Epidermal melanocyte (primary cell): ENCODE measurements around the gene AGAP5.
"Not testable (repeated sequence)": the region's sequence is repeated elsewhere in the genome, so short reads cannot be mapped to it uniquely, and the experiment has no call there.

Experiments
- DNase-seq: peaks from one replicate; pipeline ENCODE4 v3.0.0; 2011; ENCODE audit warnings: low spot score; ENCODE audit not compliant: insufficient read length

Gene AGAP5

DNA sequence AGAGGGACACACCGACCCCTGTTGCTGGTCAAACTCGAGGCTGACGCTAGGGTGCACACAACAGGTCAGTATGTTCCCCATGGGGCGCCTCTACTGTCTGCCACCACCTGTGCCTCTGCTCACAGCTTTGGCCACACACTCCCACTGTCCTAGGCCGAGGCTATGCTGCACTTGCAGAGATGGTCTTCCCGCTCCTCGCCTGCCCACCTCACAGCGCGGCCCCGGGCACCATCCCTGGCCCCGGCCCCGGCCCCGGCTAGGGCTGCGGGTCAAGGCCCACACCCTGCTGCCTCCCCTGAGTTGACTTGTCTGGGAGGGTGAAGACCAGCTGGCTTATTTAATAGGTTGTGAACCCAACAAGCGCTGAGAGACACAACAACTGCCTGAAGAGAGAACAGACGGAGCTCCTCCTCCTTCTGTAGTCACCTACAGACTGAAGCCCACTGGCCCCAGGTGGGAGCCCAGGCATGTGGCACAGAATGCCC is at the start of gene AGAP5:
Gene AGAP5 (minus strand): TSS at position 435 of the 485 bp plus-strand sequence. CDS start 354 bp downstream, at position 81.
- DNase-seq: not testable (repeated sequence)

DNA sequence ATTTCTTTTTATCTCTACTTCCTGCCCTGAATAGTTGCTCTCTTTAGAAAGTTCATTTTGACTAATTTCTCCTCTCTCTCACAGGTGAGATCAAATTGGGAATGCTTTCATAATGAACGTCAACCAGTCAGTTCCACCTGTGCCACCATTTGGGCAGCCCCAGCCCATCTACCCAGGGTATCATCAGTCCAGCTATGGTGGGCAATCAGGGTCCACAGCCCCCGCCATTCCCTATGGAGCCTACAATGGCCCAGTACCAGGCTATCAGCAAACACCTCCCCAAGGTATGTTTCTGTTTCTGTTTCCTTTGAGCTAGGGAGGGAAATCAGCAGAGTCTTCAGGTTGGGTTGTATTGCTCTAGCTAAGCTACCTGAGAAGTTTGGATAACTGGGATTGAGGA is 48.8 kb upstream of the AGAP5 start:
- no peak for DNase-seq

DNA sequence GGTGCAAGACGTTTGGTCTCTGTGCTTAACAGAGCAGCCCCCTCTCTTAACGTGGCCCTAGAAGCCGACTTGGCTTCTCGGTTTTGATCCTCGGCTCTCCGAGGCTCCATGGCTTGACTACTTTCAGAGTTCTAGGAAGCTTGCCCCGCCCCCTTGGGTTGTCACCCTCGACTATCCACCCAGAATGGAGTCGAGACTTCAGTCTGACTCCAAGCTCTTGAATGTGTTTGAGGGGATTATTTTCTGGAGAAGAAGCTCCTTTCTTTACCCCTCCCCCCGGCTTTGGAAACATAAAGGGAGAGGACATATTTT is 46.7 kb upstream of the AGAP5 start:
- peak; percentile 64 for DNase-seq

DNA sequence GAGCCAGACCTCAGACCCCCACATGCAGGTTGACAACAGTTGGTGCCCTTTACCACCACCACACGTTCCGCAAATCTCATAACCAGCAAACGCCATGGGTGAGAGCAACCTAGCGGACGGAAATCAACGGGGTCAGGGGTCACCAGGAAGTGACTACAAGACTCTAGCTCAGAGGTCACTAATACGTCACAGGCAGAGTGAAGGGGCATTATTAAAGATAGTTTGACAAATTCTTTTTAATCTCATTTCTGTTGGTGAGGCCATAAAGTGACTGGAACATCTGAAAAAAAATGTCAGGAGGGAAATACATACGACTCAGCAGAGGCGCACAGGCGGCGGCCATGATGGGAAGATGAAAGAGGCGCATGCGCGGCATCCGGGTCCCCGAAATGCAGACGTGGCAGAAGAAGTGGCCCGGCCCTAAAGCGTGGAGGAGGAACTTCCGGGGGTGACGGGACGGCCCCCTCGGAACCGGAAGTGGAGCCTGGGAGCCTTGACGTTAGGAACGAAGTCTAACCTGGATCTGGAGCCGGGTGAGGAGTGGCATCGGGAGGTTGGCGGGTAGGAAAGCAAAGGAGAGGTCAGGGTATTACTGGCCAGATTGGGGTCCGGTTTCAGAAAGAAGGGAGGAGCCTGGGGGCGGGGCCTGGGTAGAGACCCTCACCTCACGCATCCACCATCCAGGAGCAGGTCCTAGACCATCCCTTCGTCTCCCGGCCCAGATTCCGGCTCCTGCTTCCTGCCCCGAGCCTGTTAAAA is 46.2 kb upstream of the AGAP5 start, which contains the start of gene SEC24C:
Gene SEC24C (plus strand): TSS at position 468 of the 759 bp plus-strand sequence. CDS start 2,461 bp downstream, outside the sequence.
- peak; percentile 93 for DNase-seq

DNA sequence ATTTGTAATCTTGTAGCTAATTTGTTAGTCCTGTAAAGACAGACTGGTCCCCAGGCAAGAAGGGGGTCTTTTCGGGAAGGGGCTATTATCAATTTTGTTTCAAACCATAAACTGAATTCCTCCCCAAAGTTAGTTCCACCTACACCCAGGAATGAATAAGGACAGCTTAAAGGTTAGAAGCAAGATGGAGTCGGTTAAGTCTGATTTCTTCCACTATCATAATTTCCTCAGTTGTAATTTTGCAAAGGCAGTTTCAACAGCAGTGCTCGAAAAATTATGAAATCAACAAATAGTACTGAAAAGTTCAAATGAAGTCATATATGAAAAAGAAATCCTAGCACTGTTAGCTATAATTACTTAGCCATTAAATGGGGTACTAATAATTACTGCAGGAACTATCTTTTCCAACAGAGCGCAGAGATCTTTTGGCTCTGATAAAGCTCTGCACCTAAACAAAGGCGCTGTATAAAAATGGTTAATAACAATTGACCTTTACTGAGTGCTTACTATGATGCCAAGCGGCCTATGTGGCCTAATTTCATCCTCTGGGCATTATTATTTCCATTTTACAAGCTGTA is 45.5 kb upstream of the AGAP5 start:
- no peak for DNase-seq

DNA sequence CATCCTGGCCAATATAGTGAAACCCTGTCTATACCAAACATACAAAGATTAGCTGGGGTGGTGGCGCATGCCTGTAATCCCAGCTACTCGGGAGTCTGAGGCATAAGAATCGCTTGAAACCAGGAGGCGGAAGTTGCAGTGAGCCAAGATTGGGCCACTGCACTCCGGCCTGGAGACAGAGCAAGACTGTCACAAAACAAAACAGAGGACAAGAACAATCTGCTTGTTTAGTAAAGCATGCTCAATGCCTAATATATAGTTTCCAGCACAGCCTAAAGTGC is 44.5 kb upstream of the AGAP5 start:
- no peak for DNase-seq

DNA sequence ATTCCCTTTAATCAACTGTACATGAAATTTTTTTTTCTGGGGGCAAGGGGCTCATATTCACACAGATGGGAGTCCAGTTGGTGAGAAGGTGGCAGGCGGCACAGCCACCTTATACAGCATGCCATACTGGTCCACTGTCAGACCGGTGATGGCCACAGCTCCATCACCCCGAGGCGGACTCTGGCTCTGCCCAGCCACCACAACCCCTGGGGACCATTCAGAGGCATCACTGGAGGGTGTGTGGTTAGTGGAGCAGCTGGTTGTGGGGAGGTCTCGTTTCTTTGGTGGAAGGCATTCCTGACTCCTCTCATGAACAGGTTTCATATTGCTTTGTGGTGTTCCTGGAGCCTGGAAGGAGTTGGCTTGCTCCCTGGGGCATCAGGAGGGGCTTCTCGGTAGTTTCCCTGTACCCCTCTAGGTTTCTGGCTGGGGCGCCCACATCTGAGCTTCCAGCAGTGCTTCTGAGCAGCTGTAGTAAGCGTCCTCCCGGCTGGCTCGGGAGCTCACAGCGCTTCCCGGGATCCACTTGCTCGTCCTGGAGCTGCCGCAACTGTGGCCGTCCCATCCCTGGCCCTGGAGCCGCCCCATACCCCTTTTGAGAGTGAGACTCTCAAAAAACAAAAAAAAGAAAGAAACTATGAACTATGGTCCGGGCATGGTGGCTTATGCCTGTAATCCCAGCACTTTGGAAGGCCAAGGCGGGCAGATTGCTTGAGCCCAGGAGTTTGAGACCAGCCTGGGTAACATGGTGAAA is 42.8 kb upstream of the AGAP5 start:
- not testable (repeated sequence) for DNase-seq

DNA sequence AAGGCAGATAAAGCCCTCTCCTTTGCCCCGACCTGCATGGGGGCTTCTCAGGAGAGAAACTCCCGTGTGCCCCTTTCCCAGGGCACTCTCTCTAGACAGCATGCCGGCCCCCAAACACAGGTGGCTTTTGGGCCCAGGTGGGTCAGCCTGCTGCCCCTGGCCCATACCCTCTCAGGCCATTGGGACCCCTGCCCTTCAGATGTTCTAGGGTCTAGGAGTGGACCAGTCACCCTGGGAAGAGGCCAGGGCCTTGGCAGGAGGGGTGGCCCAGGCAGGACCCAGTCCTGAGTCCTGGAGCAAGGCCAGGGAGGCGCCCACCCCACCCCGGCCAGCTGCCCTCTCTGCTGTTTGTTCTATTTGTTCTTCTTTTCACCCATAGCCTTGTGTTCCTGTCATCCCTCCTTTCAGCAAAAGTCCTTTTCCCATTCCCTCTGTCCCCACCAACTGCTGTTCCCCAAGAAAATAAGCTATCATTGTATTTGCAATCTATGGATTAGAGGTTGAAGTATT is 36.9 kb upstream of the AGAP5 start:
- DNase-seq: no peak

DNA sequence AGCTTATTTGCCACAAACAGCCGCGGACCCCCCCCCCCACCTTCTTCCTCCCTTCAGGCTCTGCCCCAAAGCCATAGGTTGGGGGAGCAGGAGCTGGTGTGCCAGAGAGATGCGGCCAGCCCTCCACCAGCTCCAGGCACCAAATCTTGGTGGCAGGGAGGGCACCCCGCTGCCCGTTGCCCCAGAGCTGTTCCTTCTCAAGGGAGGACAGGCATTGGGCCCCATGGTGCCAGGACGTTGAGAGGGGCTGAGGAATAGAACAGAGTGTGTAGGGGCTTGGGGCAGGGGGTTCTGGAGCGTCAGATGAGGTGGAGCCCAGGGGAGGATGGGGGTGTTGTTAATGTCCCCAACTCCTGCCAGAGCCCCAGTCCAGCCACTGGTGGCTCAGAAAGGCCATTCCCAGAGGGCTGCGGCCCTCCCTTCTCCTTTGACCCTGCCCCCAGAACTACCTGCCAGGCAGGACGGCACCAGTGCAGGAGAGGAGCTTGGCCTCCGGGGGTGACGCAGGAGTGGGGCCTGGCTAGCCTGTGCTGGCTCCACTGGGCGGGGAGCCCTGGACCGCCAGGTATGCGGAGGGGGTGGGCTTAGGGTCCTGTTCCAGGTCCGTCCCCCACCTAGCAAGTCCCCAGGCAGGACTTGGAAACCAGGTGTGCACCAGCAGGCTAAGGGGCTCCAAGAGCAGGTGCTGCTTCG is 36.3 kb upstream of the AGAP5 start:
- no peak for DNase-seq

DNA sequence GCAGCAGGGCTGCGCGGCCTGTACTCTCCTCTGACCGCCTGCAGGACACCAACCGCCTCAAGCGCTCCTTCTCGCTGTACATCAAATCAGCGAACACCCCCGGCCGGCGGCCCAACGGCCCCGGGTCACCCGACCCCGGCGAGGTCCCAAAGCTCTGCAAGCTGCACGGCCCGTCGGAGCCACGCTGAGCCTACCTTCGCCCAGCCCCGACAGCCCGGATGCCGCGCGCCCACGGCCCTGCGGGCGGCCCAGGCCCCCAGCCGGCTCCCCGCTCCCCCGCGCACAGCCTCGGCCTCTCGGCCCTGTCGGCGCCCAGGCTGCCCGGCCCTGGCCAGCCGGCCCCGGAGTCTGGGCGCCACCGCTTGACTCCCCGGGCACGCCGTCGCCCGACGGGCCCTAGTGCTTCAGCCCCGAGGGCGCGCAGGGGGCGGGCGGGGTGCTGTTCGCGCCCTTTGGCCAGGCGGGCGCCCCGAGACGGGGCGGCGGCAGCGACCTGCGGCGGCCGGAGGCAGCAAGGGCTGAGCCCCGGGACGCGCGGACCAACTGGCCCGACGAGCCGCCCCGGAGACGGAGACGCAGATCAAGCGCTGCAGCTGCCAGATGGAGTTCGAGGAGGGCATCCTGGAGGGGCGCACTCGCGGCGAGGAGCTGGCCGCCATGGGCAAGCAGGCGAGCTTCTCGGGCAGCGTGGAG is 35.2 kb upstream of the AGAP5 start:
- DNase-seq: no peak

DNA sequence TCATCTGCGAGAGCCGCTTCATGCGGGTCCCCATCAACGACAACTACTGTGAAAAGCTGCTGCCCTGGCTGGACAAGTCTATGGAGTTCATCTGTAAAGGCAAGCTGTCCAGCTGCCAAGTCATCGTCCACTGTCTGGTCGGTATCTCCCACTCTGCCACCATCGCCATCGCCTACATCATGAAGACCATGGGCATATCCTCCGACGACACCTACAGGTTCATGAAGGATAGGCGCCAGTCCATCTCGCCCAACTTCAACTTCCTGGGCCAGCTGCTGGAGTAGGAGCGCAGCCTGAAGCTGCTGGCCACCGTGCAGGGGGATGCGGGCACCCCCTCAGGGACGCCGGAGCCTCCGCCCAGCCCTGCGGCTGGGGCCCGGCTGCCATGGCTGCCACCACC is 34.5 kb upstream of the AGAP5 start:
- no peak for DNase-seq

DNA sequence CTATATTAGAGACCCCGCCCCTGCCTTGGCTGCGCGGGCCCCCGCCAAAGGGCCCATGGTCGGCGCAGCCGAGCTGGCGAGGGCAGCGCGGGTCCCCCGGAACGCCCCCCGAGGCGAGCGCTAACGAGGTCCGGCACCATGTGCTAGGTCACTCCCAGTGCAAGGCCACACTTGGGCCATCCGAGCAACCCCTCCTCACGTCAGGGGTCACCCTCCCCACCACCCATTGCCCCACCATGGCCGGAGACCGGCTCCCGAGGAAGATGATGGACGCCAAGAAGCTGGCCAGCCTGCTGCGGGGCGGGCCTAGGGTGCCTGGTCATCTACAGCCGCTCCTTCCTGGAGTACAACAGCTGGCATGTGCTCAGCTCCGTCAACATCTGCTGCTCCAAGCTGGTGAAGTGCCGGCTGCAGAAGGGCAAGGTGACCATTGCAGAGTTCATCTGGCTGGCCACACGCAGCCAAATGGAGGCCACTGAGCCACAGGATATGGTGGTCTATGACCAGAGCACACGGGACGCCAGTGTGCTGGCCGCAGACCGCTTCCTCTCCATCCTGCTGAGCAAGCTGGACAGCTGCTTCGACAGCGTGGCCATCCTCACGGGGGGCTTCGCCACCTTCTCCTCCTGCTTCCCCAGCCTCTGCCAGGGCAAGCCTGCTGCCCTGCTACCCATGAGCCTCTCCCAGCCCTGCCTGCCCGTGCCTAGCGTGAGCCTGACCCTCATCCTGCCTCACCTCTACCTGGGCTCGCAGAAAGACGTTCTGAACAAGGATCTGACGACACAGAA is 33.9 kb upstream of the AGAP5 start:
- DNase-seq: no peak

DNA sequence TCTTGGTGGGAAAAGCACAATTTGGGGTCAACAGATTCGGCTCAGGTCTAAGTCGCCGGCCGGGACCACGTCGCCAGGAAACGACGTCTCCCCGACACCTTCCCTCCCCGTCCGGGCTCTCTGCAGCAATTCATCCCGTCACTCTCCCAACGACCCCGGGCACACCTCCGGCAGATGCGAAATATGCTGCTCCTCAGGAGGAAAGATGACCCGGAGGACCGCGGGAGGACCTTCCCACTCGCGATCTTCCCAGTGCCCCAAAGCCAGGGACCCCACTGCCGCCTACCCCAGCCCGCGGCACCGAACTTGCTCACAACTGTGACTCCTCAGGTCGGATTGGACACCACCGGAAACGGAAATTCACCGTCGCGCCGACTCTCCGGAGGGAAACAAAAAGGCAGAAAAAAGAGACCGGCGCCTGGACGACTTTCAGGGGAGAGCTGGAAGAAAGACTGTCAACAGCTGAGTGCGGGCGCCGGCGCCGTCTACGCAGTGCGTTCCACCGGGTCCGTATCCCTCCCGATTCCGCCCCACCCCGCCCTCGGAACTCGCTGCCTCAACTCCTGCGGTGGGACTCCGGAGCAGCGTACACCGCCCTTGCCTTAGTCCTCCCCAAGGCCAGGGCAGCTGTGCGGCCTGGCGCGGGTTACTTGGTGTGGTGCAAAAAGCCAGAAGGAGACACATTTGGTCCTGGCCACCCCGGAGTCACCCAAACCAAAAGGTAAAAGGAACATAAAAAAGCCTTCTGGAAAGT is 32.4 kb upstream of the AGAP5 start:
- DNase-seq: peak; percentile 59

DNA sequence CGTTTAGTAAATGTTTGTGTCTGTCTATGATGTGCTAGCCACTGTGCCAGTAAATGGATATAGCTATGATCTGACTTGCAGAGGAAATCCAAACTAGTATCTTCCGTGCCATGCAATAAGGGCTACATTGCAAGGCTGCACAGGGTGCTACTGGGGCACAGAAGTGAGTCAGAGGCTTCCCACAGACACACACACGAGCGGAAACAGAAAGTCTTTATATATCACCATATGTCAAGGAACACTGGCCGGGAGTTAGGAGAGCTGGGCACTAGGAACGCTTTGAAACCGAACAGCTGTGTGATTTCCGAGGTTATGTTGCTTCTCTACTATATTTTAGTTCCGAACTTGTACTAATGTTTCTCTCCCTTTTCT is 31.9 kb upstream of the AGAP5 start:
- DNase-seq: not testable (repeated sequence)

DNA sequence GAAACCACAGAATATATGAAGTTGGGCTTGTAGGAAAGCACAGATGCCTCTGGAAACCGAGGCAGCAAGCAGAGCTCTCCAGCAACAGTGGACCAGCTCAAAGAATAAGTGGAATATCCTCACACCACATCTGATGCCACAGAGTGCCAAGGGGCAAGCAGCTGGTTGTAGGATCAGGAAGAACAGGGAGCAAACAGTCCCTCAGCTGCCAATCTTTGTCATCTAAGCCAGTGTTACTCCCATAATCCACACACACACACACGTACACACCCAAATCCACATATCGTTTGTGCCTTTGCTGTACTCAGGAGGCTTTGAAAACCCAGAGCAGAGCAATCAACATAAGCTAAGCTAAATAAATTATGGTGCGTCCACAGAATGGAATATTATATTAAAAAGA is 25.6 kb upstream of the AGAP5 start:
- no peak for DNase-seq

DNA sequence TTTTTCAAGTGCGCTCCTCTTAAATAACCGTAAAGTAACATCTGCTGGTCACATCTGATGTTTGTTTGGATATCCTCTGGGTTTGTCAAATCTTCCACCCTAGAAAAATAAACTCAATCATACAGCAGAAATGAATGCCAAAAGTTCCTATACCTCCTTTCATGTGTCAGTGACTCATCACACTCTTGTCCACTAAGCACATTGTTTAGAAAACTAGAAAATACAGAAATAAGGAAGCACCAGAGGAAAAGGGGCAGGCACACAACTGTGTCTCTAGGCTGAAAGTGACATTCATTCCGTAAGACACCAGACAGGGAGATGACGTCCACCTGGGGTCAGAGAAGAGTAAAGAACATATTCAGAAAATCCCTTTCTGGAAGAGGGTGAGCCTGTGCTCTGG is 22.7 kb upstream of the AGAP5 start:
- DNase-seq: not testable (repeated sequence)

DNA sequence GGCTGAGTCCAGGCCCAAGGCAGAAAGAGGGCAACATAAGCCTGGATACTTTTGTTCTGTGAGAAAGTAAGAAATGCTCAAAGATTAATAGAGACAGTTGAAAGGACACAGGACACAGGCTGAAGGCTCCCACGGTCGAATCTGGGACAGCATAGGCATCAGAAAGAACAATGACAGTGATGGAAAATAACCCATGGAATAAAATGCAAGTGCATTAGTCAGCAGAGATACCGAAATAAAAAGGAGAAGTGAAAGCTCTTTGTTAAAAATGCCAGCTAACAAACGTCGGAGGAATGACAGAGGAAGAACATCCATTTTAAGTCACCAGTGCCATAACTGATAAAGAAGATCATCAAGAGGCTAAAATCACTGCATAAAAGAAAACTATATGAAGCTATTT is 19.6 kb upstream of the AGAP5 start:
- no peak for DNase-seq

DNA sequence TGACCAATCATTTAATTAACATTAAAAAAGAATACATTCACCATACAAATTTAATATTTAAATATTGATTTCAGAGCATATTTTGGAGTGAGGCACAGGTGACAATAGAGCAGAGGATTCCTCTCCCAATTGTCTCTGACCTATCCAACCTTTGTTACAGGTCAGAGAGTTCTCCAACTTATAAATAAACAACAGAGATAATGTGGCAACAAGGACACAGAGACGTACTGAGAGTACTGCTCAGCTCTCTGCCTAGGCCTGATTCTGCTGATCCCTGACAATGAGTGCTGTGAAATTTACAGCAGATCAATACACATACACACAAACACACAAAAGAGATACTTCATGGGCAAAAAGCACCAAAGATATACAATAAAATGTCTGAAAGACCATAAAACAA is 18.3 kb upstream of the AGAP5 start:
- DNase-seq: no peak
